GM23338 (cell line): ENCODE results near the gene HDAC10. TPM values are rescaled to one million over a fixed set of nuclear protein-coding genes. Genes with fewer than 3 reads are reported as not detected.

ENCODE experiments used
- ATAC-seq: fragments of 200-7000 bp; cut with Tn5 transposase; 3 replicates; pipeline ENCODE4 v1.9.1; 2020
- DNase-seq: peaks from one replicate; pipeline ENCODE4 v3.0.0-alpha.2; 2015; ENCODE audit warnings: low spot score
- H2AFZ ChIP-seq: fragments of 200-600 bp; sonication (generic); 2 replicates; pipeline ENCODE4 v1.8.0; 2016; ENCODE audit warnings: antibody characterized with exemption, mild to moderate bottlenecking, moderate library complexity
- H3F3A ChIP-seq: fragments of 200-600 bp; sonication (generic); replicated peaks from 2 replicates; pipeline ENCODE4 v1.8.0; 2017; ENCODE audit warnings: antibody characterized with exemption, mixed run types, low read depth
- H3K27ac ChIP-seq: fragments of 200-600 bp; sonication (generic); 2 replicates; pipeline ENCODE4 v1.6.1; 2016; ENCODE audit warnings: low read depth
- H3K27me3 ChIP-seq: fragments of 200-600 bp; sonication (generic); 2 replicates; pipeline ENCODE4 v1.8.0; 2016; ENCODE audit warnings: mild to moderate bottlenecking, mixed run types, moderate library complexity; ENCODE audit not compliant: insufficient read depth
- H3K36me3 ChIP-seq: fragments of 200-600 bp; sonication (generic); 2 replicates; pipeline ENCODE4 v1.8.0; 2016; ENCODE audit warnings: mild to moderate bottlenecking; ENCODE audit not compliant: insufficient read depth
- H3K4me1 ChIP-seq: fragments of 200-600 bp; sonication (generic); 2 replicates; pipeline ENCODE4 v1.8.0; 2016; ENCODE audit warnings: mild to moderate bottlenecking, moderate library complexity; ENCODE audit not compliant: insufficient read depth
- H3K4me2 ChIP-seq: fragments of 200-600 bp; sonication (generic); 2 replicates; pipeline ENCODE4 v1.7.1; 2017; ENCODE audit warnings: mixed run types
- H3K4me3 ChIP-seq: fragments of 200-600 bp; sonication (generic); 2 replicates; pipeline ENCODE4 v1.6.1; 2016; ENCODE audit warnings: mixed run types
- H3K79me2 ChIP-seq: fragments of 200-600 bp; sonication (generic); replicated peaks from 2 replicates; pipeline ENCODE4 v1.8.0; 2017; ENCODE audit warnings: mild to moderate bottlenecking; ENCODE audit not compliant: insufficient read depth
- H3K9me2 ChIP-seq: fragments of 200-600 bp; sonication (generic); 2 replicates; pipeline ENCODE4 v1.8.0; 2017; ENCODE audit not compliant: insufficient read depth
- H4K20me1 ChIP-seq: fragments of 200-600 bp; sonication (generic); replicated peaks from 2 replicates; pipeline ENCODE4 v1.8.0; 2017; ENCODE audit warnings: mild to moderate bottlenecking; ENCODE audit not compliant: insufficient read depth
- H3K27ac Mint-ChIP-seq: 2 replicates; pipeline ENCODE4 v1.8.0; 2020; ENCODE audit warnings: inconsistent platforms, mild to moderate bottlenecking, moderate library complexity, mixed read lengths
- H3K27me3 Mint-ChIP-seq: 3 replicates; pipeline ENCODE4 v1.8.0; 2022; ENCODE audit warnings: low read depth, mild to moderate bottlenecking, moderate library complexity, mixed read lengths, inconsistent platforms; ENCODE audit not compliant: insufficient read depth, poor library complexity
- H3K36me3 Mint-ChIP-seq: 3 replicates; pipeline ENCODE4 v1.8.0; 2021; ENCODE audit warnings: low read depth, mild to moderate bottlenecking, inconsistent platforms, moderate library complexity, mixed read lengths
- H3K4me1 Mint-ChIP-seq: 3 replicates; pipeline ENCODE4 v1.8.0; 2020; ENCODE audit warnings: mild to moderate bottlenecking, inconsistent platforms, mixed read lengths
- H3K4me3 Mint-ChIP-seq: 3 replicates; pipeline ENCODE4 v1.8.0; 2021; ENCODE audit warnings: moderate library complexity, mild to moderate bottlenecking, inconsistent platforms, mixed read lengths
- H3K9me3 Mint-ChIP-seq: 3 replicates; pipeline ENCODE4 v1.8.0; 2020; ENCODE audit warnings: moderate library complexity, mild to moderate bottlenecking, inconsistent platforms, mixed read lengths
- CREB1 ChIP-seq: fragments of 250-450 bp; sonication (Bioruptor Pico); IDR thresholded peaks from 2 replicates; pipeline ENCODE4 v1.5.0; 2020; ENCODE audit warnings: low read depth, mild to moderate bottlenecking, moderate library complexity
- CTCF ChIP-seq, 2 experiments: fragments of 200-600 bp in 1 of 2; sonication (generic) in 1 of 2; conservative IDR thresholded peaks; 2 replicates each; pipeline versions ENCODE4 v1.5.1 to v1.6.1; 2016 to 2017; ENCODE audit warnings: antibody characterized with exemption in 2 of 2, low read depth in 2 of 2, mild to moderate bottlenecking in 2 of 2, moderate library complexity in 1 of 2
- JUNB ChIP-seq: IDR thresholded peaks from one replicate; pipeline ENCODE4 v1.6.1; 2016; ENCODE audit warnings: antibody characterized with exemption; ENCODE audit not compliant: unreplicated experiment
- polyA plus RNA-seq: library from polyadenylated mRNA; unstranded; fragments of >200 nt; fragmentation: Nextera tagmentation; extraction: Ambion mirVana; gene quantifications from 2 replicates; pipeline ENCODE4 v1.2.1, GENCODE V29; 2016
- total RNA-seq: library from RNA; depleted of rRNA; stranded (reverse); fragments of >200 nt; shearing (Covaris generic); gene quantifications from 2 replicates; pipeline ENCODE4 v1.2.3, GENCODE V29; 2014
- TF ChIP-seq, protein P1 (sequence below): fragments of 250-450 bp; sonication (Bioruptor Pico); IDR thresholded peaks from 2 replicates; pipeline ENCODE4 v1.5.0; 2020; ENCODE audit warnings: mild to moderate bottlenecking, moderate library complexity

HDAC10 gene
- total and polyA plus RNA-seq, 2 experiments from 2014 or later, result 4.1 to 41.9 TPM

DNA sequence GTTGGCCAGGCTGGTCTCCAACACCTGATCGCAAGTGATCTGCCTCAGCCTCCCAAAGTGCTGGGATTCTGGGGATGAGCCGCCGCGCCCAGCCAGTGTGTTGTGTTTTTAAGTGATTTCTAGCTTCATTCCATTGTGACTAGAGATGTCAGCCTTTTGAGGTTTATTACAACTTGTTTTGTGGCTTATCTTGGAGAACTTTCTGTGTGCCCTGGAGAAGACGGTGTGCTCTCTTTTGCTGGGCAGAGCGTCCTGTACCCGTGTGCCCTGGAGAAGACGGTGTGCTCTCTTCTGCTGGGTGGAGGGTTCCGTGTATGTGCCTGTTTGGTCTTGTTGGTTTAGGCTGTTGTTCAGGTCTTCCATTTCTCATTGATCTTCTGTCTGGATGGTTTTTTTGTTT, 37.8 kb downstream of the HDAC10 start (continued):
- TF ChIP-seq, protein P1, sequence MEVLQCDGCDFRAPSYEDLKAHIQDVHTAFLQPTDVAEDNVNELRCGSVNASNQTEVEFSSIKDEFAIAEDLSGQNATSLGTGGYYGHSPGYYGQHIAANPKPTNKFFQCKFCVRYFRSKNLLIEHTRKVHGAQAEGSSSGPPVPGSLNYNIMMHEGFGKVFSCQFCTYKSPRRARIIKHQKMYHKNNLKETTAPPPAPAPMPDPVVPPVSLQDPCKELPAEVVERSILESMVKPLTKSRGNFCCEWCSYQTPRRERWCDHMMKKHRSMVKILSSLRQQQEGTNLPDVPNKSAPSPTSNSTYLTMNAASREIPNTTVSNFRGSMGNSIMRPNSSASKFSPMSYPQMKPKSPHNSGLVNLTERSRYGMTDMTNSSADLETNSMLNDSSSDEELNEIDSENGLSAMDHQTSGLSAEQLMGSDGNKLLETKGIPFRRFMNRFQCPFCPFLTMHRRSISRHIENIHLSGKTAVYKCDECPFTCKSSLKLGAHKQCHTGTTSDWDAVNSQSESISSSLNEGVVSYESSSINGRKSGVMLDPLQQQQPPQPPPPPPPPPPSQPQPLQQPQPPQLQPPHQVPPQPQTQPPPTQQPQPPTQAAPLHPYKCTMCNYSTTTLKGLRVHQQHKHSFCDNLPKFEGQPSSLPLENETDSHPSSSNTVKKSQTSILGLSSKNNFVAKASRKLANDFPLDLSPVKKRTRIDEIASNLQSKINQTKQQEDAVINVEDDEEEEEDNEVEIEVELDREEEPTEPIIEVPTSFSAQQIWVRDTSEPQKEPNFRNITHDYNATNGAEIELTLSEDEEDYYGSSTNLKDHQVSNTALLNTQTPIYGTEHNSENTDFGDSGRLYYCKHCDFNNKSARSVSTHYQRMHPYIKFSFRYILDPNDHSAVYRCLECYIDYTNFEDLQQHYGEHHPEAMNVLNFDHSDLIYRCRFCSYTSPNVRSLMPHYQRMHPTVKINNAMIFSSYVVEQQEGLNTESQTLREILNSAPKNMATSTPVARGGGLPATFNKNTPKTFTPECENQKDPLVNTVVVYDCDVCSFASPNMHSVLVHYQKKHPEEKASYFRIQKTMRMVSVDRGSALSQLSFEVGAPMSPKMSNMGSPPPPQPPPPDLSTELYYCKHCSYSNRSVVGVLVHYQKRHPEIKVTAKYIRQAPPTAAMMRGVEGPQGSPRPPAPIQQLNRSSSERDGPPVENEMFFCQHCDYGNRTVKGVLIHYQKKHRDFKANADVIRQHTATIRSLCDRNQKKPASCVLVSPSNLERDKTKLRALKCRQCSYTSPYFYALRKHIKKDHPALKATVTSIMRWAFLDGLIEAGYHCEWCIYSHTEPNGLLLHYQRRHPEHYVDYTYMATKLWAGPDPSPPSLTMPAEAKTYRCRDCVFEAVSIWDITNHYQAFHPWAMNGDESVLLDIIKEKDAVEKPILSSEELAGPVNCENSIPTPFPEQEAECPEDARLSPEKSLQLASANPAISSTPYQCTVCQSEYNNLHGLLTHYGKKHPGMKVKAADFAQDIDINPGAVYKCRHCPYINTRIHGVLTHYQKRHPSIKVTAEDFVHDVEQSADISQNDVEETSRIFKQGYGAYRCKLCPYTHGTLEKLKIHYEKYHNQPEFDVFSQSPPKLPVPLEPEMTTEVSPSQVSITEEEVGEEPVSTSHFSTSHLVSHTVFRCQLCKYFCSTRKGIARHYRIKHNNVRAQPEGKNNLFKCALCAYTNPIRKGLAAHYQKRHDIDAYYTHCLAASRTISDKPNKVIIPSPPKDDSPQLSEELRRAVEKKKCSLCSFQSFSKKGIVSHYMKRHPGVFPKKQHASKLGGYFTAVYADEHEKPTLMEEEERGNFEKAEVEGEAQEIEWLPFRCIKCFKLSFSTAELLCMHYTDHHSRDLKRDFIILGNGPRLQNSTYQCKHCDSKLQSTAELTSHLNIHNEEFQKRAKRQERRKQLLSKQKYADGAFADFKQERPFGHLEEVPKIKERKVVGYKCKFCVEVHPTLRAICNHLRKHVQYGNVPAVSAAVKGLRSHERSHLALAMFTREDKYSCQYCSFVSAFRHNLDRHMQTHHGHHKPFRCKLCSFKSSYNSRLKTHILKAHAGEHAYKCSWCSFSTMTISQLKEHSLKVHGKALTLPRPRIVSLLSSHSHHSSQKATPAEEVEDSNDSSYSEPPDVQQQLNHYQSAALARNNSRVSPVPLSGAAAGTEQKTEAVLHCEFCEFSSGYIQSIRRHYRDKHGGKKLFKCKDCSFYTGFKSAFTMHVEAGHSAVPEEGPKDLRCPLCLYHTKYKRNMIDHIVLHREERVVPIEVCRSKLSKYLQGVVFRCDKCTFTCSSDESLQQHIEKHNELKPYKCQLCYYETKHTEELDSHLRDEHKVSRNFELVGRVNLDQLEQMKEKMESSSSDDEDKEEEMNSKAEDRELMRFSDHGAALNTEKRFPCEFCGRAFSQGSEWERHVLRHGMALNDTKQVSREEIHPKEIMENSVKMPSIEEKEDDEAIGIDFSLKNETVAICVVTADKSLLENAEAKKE (CRISPR knock-in tag), result no peak

DNA sequence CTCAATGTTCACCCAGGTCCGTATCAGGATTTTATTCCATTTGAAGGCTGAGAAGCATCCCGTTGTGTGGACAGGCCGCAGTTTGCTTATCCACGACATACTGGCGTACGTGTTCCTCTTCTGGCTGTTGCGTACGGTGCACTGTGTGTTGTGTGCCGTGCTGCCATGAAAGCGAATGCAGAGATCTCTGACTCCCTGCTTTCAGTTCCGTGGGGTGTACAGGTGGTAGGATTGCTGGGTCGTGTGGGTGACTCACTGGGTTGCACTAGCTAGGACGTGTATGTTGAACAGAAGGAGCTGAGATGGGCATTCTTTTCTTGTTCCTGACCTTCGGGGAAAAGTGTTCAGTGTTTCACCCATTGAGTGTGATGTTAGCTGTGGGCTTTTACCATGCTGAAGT, 39.9 kb downstream of the HDAC10 start:
- peaks cover 10% of the 10 kb centered on the region for H3K27me3 Mint-ChIP-seq
- Histone ChIP-seq H3K36me3 (0 out of 2 replicates have a peak, but pooled peaks cover 7% of the 10 kb centered on the region), H3F3A (no peaks in the 10 kb centered on the region), H3K27me3 (no peaks in the 10 kb centered on the region), H4K20me1 (peaks cover 18% of the 10 kb centered on the region), H3K4me3 (no peak overlapping the region), H3K27ac (no peak overlapping the region), H3K4me2 (no peak overlapping the region), H3K4me1 (no peaks in the 10 kb centered on the region), H3K9me2 (no peaks in the 10 kb centered on the region), H3K79me2 (peaks cover 19% of the 10 kb centered on the region; the same call in 1 of the 2 replicates), H2AFZ (no peak overlapping the region)
- ATAC-seq, result no peak
- H3K9me3 Mint-ChIP-seq, result no peaks in the 10 kb centered on the region; the same call in 2 of the 3 replicates
- H3K36me3 Mint-ChIP-seq, result peaks cover 52% of the 10 kb centered on the region
- H3K27ac Mint-ChIP-seq, result no peak overlapping the region
- TF ChIP-seq CREB1 (CRISPR knock-in tag) (no peak), CTCF (conservative IDR thresholded peaks at IDR 0.05; ENCODE audit: low read depth in 2 of 2) (no peak), JUNB (no peak)
- TF ChIP-seq, protein P1 (CRISPR knock-in tag), result no peak
- no peak for DNase-seq
- H3K4me1 Mint-ChIP-seq, result peaks cover 2% of the 10 kb centered on the region; the same call in 1 of the 3 replicates
- no peak overlapping the region for H3K4me3 Mint-ChIP-seq
